ENCODE measurements around the gene OTUB2.
"Not testable (repeated sequence)": the region's sequence is repeated elsewhere in the genome, so short reads cannot be mapped to it uniquely, and the experiment has no call there.

The OTUB2 gene

GRCh38 chr14:94051115-94051514 is 25.0 kb downstream of the OTUB2 start:
- Histone ChIP-seq H3K9me3 (ENCODE audit: low read length) (no peaks in the 10 kb centered on the region), H3K27me3 (ENCODE audit: insufficient read depth, low read length) (no peaks in the 10 kb centered on the region), H3K36me3 (ENCODE audit: insufficient read depth, low read length) (peaks cover 85% of the 10 kb centered on the region), H3K4me3 (ENCODE audit: low read length) (no peak overlapping the region), H3K4me1 (ENCODE audit: insufficient read depth, low read length) (peaks cover 15% of the 10 kb centered on the region), H2AFZ (ENCODE audit: low read depth, low read length) (no peak overlapping the region)

GRCh38 chr14:94051779-94052178 is 25.6 kb downstream of the OTUB2 start:
- H2AFZ ChIP-seq (ENCODE audit: low read depth, low read length): no peak overlapping the region
- H3K4me3 ChIP-seq (ENCODE audit: low read length): no peak overlapping the region
- H3K4me1 ChIP-seq (ENCODE audit: insufficient read depth, low read length): peaks cover 15% of the 10 kb centered on the region
- no peaks in the 10 kb centered on the region for H3K27me3 ChIP-seq (ENCODE audit: insufficient read depth, low read length)
- peaks cover 87% of the 10 kb centered on the region for H3K36me3 ChIP-seq (ENCODE audit: insufficient read depth, low read length)
- no peaks in the 10 kb centered on the region for H3K9me3 ChIP-seq (ENCODE audit: low read length)

GRCh38 chr14:94052199-94052598 is 26.1 kb downstream of the OTUB2 start:
- no peaks in the 10 kb centered on the region for H3K9me3 ChIP-seq (ENCODE audit: low read length)
- peaks cover 15% of the 10 kb centered on the region for H3K4me1 ChIP-seq (ENCODE audit: insufficient read depth, low read length)
- H2AFZ ChIP-seq (ENCODE audit: low read depth, low read length): no peak overlapping the region
- no peak overlapping the region for H3K4me3 ChIP-seq (ENCODE audit: low read length)
- no peaks in the 10 kb centered on the region for H3K27me3 ChIP-seq (ENCODE audit: insufficient read depth, low read length)
- peaks cover 86% of the 10 kb centered on the region for H3K36me3 ChIP-seq (ENCODE audit: insufficient read depth, low read length)

- H3K4me3 ChIP-seq (ENCODE audit: low read length): no peak overlapping the region
- peaks cover 15% of the 10 kb centered on the region for H3K4me1 ChIP-seq (ENCODE audit: insufficient read depth, low read length)
- H3K27me3 ChIP-seq (ENCODE audit: insufficient read depth, low read length): no peaks in the 10 kb centered on the region
- H3K36me3 ChIP-seq (ENCODE audit: insufficient read depth, low read length): peaks cover 86% of the 10 kb centered on the region
- no peak overlapping the region for H2AFZ ChIP-seq (ENCODE audit: low read depth, low read length)
- no peaks in the 10 kb centered on the region for H3K9me3 ChIP-seq (ENCODE audit: low read length)
These were observed 26.5 kb downstream of the OTUB2 start for GRCh38 chr14:94052662-94053061.

GRCh38 chr14:94054401-94054800 is 28.3 kb downstream of the OTUB2 start:
- Histone ChIP-seq H2AFZ (ENCODE audit: low read depth, low read length) (no peak overlapping the region), H3K27me3 (ENCODE audit: insufficient read depth, low read length) (no peaks in the 10 kb centered on the region), H3K4me1 (ENCODE audit: insufficient read depth, low read length) (peaks cover 5% of the 10 kb centered on the region), H3K4me3 (ENCODE audit: low read length) (no peak overlapping the region), H3K9me3 (ENCODE audit: low read length) (no peaks in the 10 kb centered on the region), H3K36me3 (ENCODE audit: insufficient read depth, low read length) (peaks cover 92% of the 10 kb centered on the region)

- Histone ChIP-seq H3K36me3 (ENCODE audit: insufficient read depth, low read length) (peaks cover 91% of the 10 kb centered on the region), H3K4me1 (ENCODE audit: insufficient read depth, low read length) (peaks cover 4% of the 10 kb centered on the region), H3K27me3 (ENCODE audit: insufficient read depth, low read length) (no peaks in the 10 kb centered on the region), H2AFZ (ENCODE audit: low read depth, low read length) (no peak overlapping the region), H3K9me3 (ENCODE audit: low read length) (no peaks in the 10 kb centered on the region), H3K4me3 (ENCODE audit: low read length) (no peak overlapping the region)
These were observed 28.8 kb downstream of the OTUB2 start for GRCh38 chr14:94054936-94055335.

- H3K27me3 ChIP-seq (ENCODE audit: insufficient read depth, low read length): no peaks in the 10 kb centered on the region
- H3K4me3 ChIP-seq (ENCODE audit: low read length): no peak overlapping the region
- peaks cover 94% of the 10 kb centered on the region for H3K36me3 ChIP-seq (ENCODE audit: insufficient read depth, low read length)
- H3K4me1 ChIP-seq (ENCODE audit: insufficient read depth, low read length): peaks cover 4% of the 10 kb centered on the region
- H3K9me3 ChIP-seq (ENCODE audit: low read length): no peaks in the 10 kb centered on the region
- no peak overlapping the region for H2AFZ ChIP-seq (ENCODE audit: low read depth, low read length)
These were observed 30.6 kb downstream of the OTUB2 start for GRCh38 chr14:94056579-94057308.

GRCh38 chr14:94058128-94058673 is 32.1 kb downstream of the OTUB2 start:
- Histone ChIP-seq H3K36me3 (ENCODE audit: insufficient read depth, low read length) (peaks cover 90% of the 10 kb centered on the region), H3K4me3 (ENCODE audit: low read length) (no peak overlapping the region), H3K4me1 (ENCODE audit: insufficient read depth, low read length) (peaks cover 4% of the 10 kb centered on the region), H3K27me3 (ENCODE audit: insufficient read depth, low read length) (no peaks in the 10 kb centered on the region), H2AFZ (ENCODE audit: low read depth, low read length) (no peak overlapping the region), H3K9me3 (ENCODE audit: low read length) (no peaks in the 10 kb centered on the region)

GRCh38 chr14:94058674-94059138 is 32.6 kb downstream of the OTUB2 start:
- Histone ChIP-seq H3K27me3 (ENCODE audit: insufficient read depth, low read length) (no peaks in the 10 kb centered on the region), H3K9me3 (ENCODE audit: low read length) (no peaks in the 10 kb centered on the region), H3K36me3 (ENCODE audit: insufficient read depth, low read length) (peaks cover 90% of the 10 kb centered on the region), H2AFZ (ENCODE audit: low read depth, low read length) (no peak overlapping the region), H3K4me1 (ENCODE audit: insufficient read depth, low read length) (peaks cover 4% of the 10 kb centered on the region), H3K4me3 (ENCODE audit: low read length) (no peak overlapping the region)

GRCh38 chr14:94059998-94060397 is 33.9 kb downstream of the OTUB2 start:
- no peaks in the 10 kb centered on the region for H3K9me3 ChIP-seq (ENCODE audit: low read length)
- H2AFZ ChIP-seq (ENCODE audit: low read depth, low read length): no peak overlapping the region
- no peak overlapping the region for H3K4me3 ChIP-seq (ENCODE audit: low read length)
- H3K27me3 ChIP-seq (ENCODE audit: insufficient read depth, low read length): no peaks in the 10 kb centered on the region
- peaks cover 4% of the 10 kb centered on the region for H3K4me1 ChIP-seq (ENCODE audit: insufficient read depth, low read length)
- H3K36me3 ChIP-seq (ENCODE audit: insufficient read depth, low read length): peaks cover 77% of the 10 kb centered on the region

- H3K36me3 ChIP-seq (ENCODE audit: insufficient read depth, low read length): peaks cover 54% of the 10 kb centered on the region
These were observed 36.3 kb downstream of the OTUB2 start for GRCh38 chr14:94062344-94062940.

GRCh38 chr14:94066089-94066676 is 40.0 kb downstream of the OTUB2 start:
- no peaks in the 10 kb centered on the region for H3K27me3 ChIP-seq (ENCODE audit: insufficient read depth, low read length)
- no peak overlapping the region for H2AFZ ChIP-seq (ENCODE audit: low read depth, low read length)
- no peak overlapping the region for H3K4me3 ChIP-seq (ENCODE audit: low read length)
- peaks cover 17% of the 10 kb centered on the region for H3K36me3 ChIP-seq (ENCODE audit: insufficient read depth, low read length)
- peaks cover 5% of the 10 kb centered on the region for H3K9me3 ChIP-seq (ENCODE audit: low read length)
- no peaks in the 10 kb centered on the region for H3K4me1 ChIP-seq (ENCODE audit: insufficient read depth, low read length)

More at GRCh38 chr14:94062344-94062940, 36.3 kb downstream of the OTUB2 start:
- Histone ChIP-seq H3K4me1 (ENCODE audit: insufficient read depth, low read length) (peaks cover 4% of the 10 kb centered on the region), H3K4me3 (ENCODE audit: low read length) (no peak overlapping the region), H3K27me3 (ENCODE audit: insufficient read depth, low read length) (no peaks in the 10 kb centered on the region), H2AFZ (ENCODE audit: low read depth, low read length) (no peak overlapping the region), H3K9me3 (ENCODE audit: low read length) (no peaks in the 10 kb centered on the region)

GRCh38 chr14:94072076-94072475 is 45.9 kb downstream of the OTUB2 start:
- H2AFZ ChIP-seq (ENCODE audit: low read depth, low read length); H3K27me3 ChIP-seq (ENCODE audit: insufficient read depth, low read length); H3K36me3 ChIP-seq (ENCODE audit: insufficient read depth, low read length); H3K4me3 ChIP-seq (ENCODE audit: low read length); H3K4me1 ChIP-seq (ENCODE audit: insufficient read depth, low read length): not testable (repeated sequence)
- peaks cover 13% of the 10 kb centered on the region for H3K9me3 ChIP-seq (ENCODE audit: low read length)
